DND-41 (cell line): Measurements from ENCODE around the gene TMOD3.
A peak's percentile ranks its signal among the peaks of the same experiment; 100 is the strongest.

Experiments
- ATAC-seq: fragments of 200-7000 bp; cut with Tn5 transposase; 3 replicates; pipeline ENCODE4 v1.9.1; 2021; ENCODE audit warnings: low read depth; ENCODE audit not compliant: insufficient read depth
- DNase-seq: peaks from one replicate; pipeline ENCODE4 v3.0.0-alpha.2; 2020
- H2AFZ ChIP-seq: 2 replicates; pipeline ENCODE4 v1.6.0; 2012; ENCODE audit warnings: low read depth, low read length
- H3K27ac ChIP-seq: 2 replicates; pipeline ENCODE4 v1.5.1; 2012; ENCODE audit warnings: low read length, inconsistent platforms
- H3K27me3 ChIP-seq: fragments of 200-600 bp; sonication (generic); 2 replicates; pipeline ENCODE4 v1.6.0; 2012; ENCODE audit warnings: low read length, mild to moderate bottlenecking, inconsistent platforms; ENCODE audit not compliant: insufficient read depth, poor library complexity
- H3K36me3 ChIP-seq: 2 replicates; pipeline ENCODE4 v1.5.1; 2012; ENCODE audit warnings: low read length, inconsistent platforms; ENCODE audit not compliant: insufficient read depth
- H3K4me1 ChIP-seq: 2 replicates; pipeline ENCODE4 v1.5.1; 2012; ENCODE audit warnings: mild to moderate bottlenecking, low read length; ENCODE audit not compliant: insufficient read depth
- H3K4me2 ChIP-seq: 2 replicates; pipeline ENCODE4 v1.6.0; 2012; ENCODE audit warnings: mild to moderate bottlenecking, moderate library complexity, low read length, inconsistent platforms; ENCODE audit not compliant: insufficient read depth
- H3K4me3 ChIP-seq, 2 experiments: fragments of 200-600 bp in 1 of 2; shearing (Covaris generic) in 1 of 2; 2 replicates each; pipeline ENCODE4 v1.5.1; 2012 to 2016; ENCODE audit warnings: inconsistent platforms in 2 of 2, low read length in 2 of 2, mild to moderate bottlenecking in 2 of 2, low read depth in 1 of 2, moderate library complexity in 1 of 2
- H3K79me2 ChIP-seq: 2 replicates; pipeline ENCODE4 v1.6.0; 2012; ENCODE audit warnings: low read length, inconsistent platforms; ENCODE audit not compliant: insufficient read depth
- H3K9ac ChIP-seq: 2 replicates; pipeline ENCODE4 v1.6.0; 2012; ENCODE audit warnings: low read depth, mild to moderate bottlenecking, inconsistent platforms, low read length, moderate library complexity
- H3K9me3 ChIP-seq: 2 replicates; pipeline ENCODE4 v1.5.1; 2012; ENCODE audit warnings: low read length, moderate library complexity, mild to moderate bottlenecking, inconsistent platforms; ENCODE audit not compliant: insufficient read depth, severe bottlenecking
- H4K20me1 ChIP-seq: 2 replicates; pipeline ENCODE4 v1.6.0; 2012; ENCODE audit warnings: low read length; ENCODE audit not compliant: insufficient read depth
- CTCF ChIP-seq: IDR thresholded peaks from 2 replicates; pipeline ENCODE4 v1.5.1; 2012; ENCODE audit warnings: borderline replicate concordance, low read length, moderate library complexity, mild to moderate bottlenecking; ENCODE audit not compliant: poor library complexity, severe bottlenecking; ENCODE audit errors: extremely low read depth
- EZH2 ChIP-seq: IDR thresholded peaks from 3 replicates; pipeline ENCODE4 v1.6.1; 2012; ENCODE audit warnings: borderline replicate concordance, low read depth, mild to moderate bottlenecking, moderate library complexity, low read length, inconsistent platforms; ENCODE audit not compliant: severe bottlenecking

The TMOD3 gene

GRCh38 chr15:51828621-51829375, 655 bp upstream of the TMOD3 start:
- Histone ChIP-seq H3K4me2 (peak overlapping the region; percentile 71), H3K4me3 (peak overlapping the region in 1 of 2 experiments; percentile 73; a peak in 2 of 4 replicates)

GRCh38 chr15:51830276-51830806, 888 bp downstream of the TMOD3 start:
- Histone ChIP-seq H3K4me3 (peak overlapping the region; percentile 73 to 83), H2AFZ (peak overlapping the region; percentile 62), H3K27me3 (no peaks in the 10 kb centered on the region), H3K9ac (peak overlapping the region; percentile 73), H3K4me2 (peak overlapping the region; percentile 71), H3K79me2 (peaks cover 58% of the 10 kb centered on the region), H3K36me3 (no peaks in the 10 kb centered on the region; the same call in 1 of the 2 replicates), H3K27ac (peak overlapping the region; percentile 62), H3K9me3 (no peaks in the 10 kb centered on the region), H3K4me1 (peaks cover 30% of the 10 kb centered on the region), H4K20me1 (peaks cover 22% of the 10 kb centered on the region)
- no peak for DNase-seq
- peak; percentile 47; the same call in 2 of the 3 replicates for ATAC-seq
- TF ChIP-seq CTCF (no peak), EZH2 (no peak)

More at GRCh38 chr15:51828621-51829375, 655 bp upstream of the TMOD3 start:
- DNase-seq (no peak), ATAC-seq (no peak)
- no peaks in the 10 kb centered on the region for H3K9me3 ChIP-seq
- TF ChIP-seq CTCF (no peak), EZH2 (no peak)
- H3K79me2 ChIP-seq: peaks cover 43% of the 10 kb centered on the region
- peak overlapping the region; percentile 62 for H2AFZ ChIP-seq
- no peak overlapping the region for H3K9ac ChIP-seq
- no peaks in the 10 kb centered on the region; the same call in 1 of the 2 replicates for H3K36me3 ChIP-seq
- H3K27me3 ChIP-seq: no peaks in the 10 kb centered on the region
- peaks cover 15% of the 10 kb centered on the region; the same call in 1 of the 2 replicates for H4K20me1 ChIP-seq
- peaks cover 30% of the 10 kb centered on the region for H3K4me1 ChIP-seq
- no peak overlapping the region for H3K27ac ChIP-seq

- Histone ChIP-seq H3K9ac (no peak overlapping the region), H3K4me1 (peaks cover 35% of the 10 kb centered on the region), H3K9me3 (no peaks in the 10 kb centered on the region), H2AFZ (no peak overlapping the region), H3K27me3 (no peaks in the 10 kb centered on the region), H3K36me3 (no peaks in the 10 kb centered on the region; the same call in 1 of the 2 replicates), H4K20me1 (peaks cover 51% of the 10 kb centered on the region), H3K4me3 (no peak overlapping the region), H3K27ac (no peak overlapping the region), H3K4me2 (peak overlapping the region; percentile 45; the same call in 1 of the 2 replicates), H3K79me2 (peaks cover 91% of the 10 kb centered on the region)
- TF ChIP-seq EZH2: no peak
- no peak for TF ChIP-seq CTCF
- ATAC-seq (no peak), DNase-seq (no peak)
Measured at GRCh38 chr15:51833772-51834171, 4.3 kb downstream of the TMOD3 start.
